HG03565 (cell line): Measurements from ENCODE around the gene TRIM44.
"Not testable (repeated sequence)": the region's sequence is repeated elsewhere in the genome, so short reads cannot be mapped to it uniquely, and the experiment has no call there.

Experiments used
- ATAC-seq: cut with Tn5 transposase; IDR thresholded peaks from one replicate; pipeline ENCODE4 v1.9.1; 2021; ENCODE audit warnings: mild to moderate bottlenecking, moderate library complexity; ENCODE audit not compliant: unreplicated experiment

TRIM44 gene

GRCh38 chr11:35846874-35847273 lies 184.3 kb downstream of the TRIM44 start:
- no peak for ATAC-seq

GRCh38 chr11:35847473-35847872 lies 184.9 kb downstream of the TRIM44 start:
- ATAC-seq = no peak

GRCh38 chr11:35848616-35849015 lies 186.0 kb downstream of the TRIM44 start:
- no peak for ATAC-seq

- no peak for ATAC-seq
Observed at GRCh38 chr11:35850191-35850590, 187.6 kb downstream of the TRIM44 start.

GRCh38 chr11:35851342-35851741 lies 188.8 kb downstream of the TRIM44 start:
- no peak for ATAC-seq

- ATAC-seq = no peak
Observed at GRCh38 chr11:35852056-35852455, 189.5 kb downstream of the TRIM44 start.

GRCh38 chr11:35853971-35854370 lies 191.4 kb downstream of the TRIM44 start:
- no peak for ATAC-seq

- ATAC-seq = no peak
Observed at GRCh38 chr11:35855671-35856070, 193.1 kb downstream of the TRIM44 start.

- no peak for ATAC-seq
Observed at GRCh38 chr11:35856259-35856658, 193.7 kb downstream of the TRIM44 start.

- ATAC-seq = no peak
Observed at GRCh38 chr11:35856756-35857155, 194.2 kb downstream of the TRIM44 start.

GRCh38 chr11:35857922-35858321 lies 195.3 kb downstream of the TRIM44 start:
- no peak for ATAC-seq

GRCh38 chr11:35859301-35859700 lies 196.7 kb downstream of the TRIM44 start:
- no peak for ATAC-seq

- not testable (repeated sequence) for ATAC-seq
Observed at GRCh38 chr11:35860194-35860593, 197.6 kb downstream of the TRIM44 start.

- ATAC-seq = no peak
Observed at GRCh38 chr11:35861191-35861590, 198.6 kb downstream of the TRIM44 start.

GRCh38 chr11:35862666-35863065 lies 200.1 kb downstream of the TRIM44 start:
- no peak for ATAC-seq

- no peak for ATAC-seq
Observed at GRCh38 chr11:35864131-35864530, 201.6 kb downstream of the TRIM44 start.

GRCh38 chr11:35866601-35867000 lies 204.0 kb downstream of the TRIM44 start:
- no peak for ATAC-seq
